ENCODE data around the gene IFT80.

DNA sequence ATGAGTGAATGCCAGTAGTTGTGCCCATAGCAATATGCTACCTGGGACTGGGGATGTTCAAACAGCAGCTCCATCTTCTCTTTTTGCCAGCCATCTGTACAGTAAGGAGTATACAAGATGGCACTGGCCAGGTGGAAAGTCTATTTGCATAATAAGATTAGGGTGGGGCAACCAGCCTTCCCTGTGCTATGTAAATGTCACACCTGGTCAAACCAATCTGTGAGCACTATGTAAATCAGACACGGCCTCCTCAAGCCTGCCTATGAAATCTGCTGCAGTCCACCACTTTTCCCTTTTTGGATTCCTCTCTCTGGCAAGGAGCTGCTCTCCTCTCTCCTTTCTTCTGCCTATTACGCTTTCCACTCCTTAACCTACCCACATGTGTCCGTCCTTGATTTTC, 120.8 kb downstream of the IFT80 start:
- TF ChIP-seq, protein P1, sequence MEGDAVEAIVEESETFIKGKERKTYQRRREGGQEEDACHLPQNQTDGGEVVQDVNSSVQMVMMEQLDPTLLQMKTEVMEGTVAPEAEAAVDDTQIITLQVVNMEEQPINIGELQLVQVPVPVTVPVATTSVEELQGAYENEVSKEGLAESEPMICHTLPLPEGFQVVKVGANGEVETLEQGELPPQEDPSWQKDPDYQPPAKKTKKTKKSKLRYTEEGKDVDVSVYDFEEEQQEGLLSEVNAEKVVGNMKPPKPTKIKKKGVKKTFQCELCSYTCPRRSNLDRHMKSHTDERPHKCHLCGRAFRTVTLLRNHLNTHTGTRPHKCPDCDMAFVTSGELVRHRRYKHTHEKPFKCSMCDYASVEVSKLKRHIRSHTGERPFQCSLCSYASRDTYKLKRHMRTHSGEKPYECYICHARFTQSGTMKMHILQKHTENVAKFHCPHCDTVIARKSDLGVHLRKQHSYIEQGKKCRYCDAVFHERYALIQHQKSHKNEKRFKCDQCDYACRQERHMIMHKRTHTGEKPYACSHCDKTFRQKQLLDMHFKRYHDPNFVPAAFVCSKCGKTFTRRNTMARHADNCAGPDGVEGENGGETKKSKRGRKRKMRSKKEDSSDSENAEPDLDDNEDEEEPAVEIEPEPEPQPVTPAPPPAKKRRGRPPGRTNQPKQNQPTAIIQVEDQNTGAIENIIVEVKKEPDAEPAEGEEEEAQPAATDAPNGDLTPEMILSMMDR (IDR thresholded peaks at IDR 0.05): no peak
- no peak for TF ChIP-seq EZH2 (IDR thresholded peaks at IDR 0.05; ENCODE audit: borderline replicate concordance, insufficient read depth, low read depth, low read length, poor library complexity, severe bottlenecking)
